HCT116 (cell line): ENCODE data around the gene TAF3. TPM values are rescaled to one million over a fixed set of nuclear protein-coding genes. Genes with fewer than 3 reads are reported as not detected.

Experiments
- ATAC-seq: fragments of 200-7000 bp; cut with Tn5 transposase; 2 replicates; pipeline ENCODE4 v1.9.1; 2020; ENCODE audit warnings: mild to moderate bottlenecking, moderate library complexity
- BruUV-seq: library from RNA; stranded (reverse); fragments of 400-500 nt; replicated peaks from 2 replicates; lab custom pipeline; 2021; lab: Mats Ljungman, UMichigan
- CTCF ChIA-PET: fragments of 300-600 bp; sonication (Branson Sonifier 250); formaldehyde crosslinking; loops from one replicate; lab custom pipeline; 2021; ENCODE audit warnings: antibody characterized with exemption; lab: Charles Lee
- POLR2A ChIA-PET: fragments of 300-600, 350-600 bp; sonication (Branson Sonifier 250); formaldehyde crosslinking; loops from one replicate; lab custom pipeline; 2021; ENCODE audit warnings: antibody characterized with exemption; lab: Charles Lee
- RAD21 ChIA-PET, 2 experiments: fragments of 300-600 bp; sonication (Branson Sonifier 250); formaldehyde crosslinking; loops; one replicate each; lab custom pipeline; 2023; ENCODE audit warnings: low total read pairs in 2 of 2; ENCODE audit not compliant: uncharacterized antibody in 2 of 2, unreplicated experiment in 2 of 2, low non-redundant PET in 1 of 2; lab: Charles Lee
- DNase-seq: peaks from one replicate; pipeline ENCODE4 v3.0.0-alpha.2; 2010; ENCODE audit warnings: low read depth, low spot score
- H2AFZ ChIP-seq: fragments of 200-600 bp; shearing (Covaris generic), sonication (generic); 2 replicates; pipeline ENCODE4 v1.6.1; 2017; ENCODE audit warnings: low read depth, mixed run types, mixed read lengths, antibody characterized with exemption, low read length; ENCODE audit not compliant: poor library complexity, severe bottlenecking
- H3K27ac ChIP-seq: 2 replicates; pipeline ENCODE4 v1.5.1; 2012; ENCODE audit warnings: low read depth, low read length
- H3K27me3 ChIP-seq: fragments of 200-600 bp; sonication (generic); 2 replicates; pipeline ENCODE4 v1.6.1; 2016; ENCODE audit warnings: mixed run types, low read length, mixed read lengths; ENCODE audit not compliant: insufficient read depth
- H3K36me3 ChIP-seq, 2 experiments: fragments of 200-500 bp in 1 of 2; fragments of 200-600 bp in 1 of 2; sonication (Bioruptor generic) in 1 of 2; sonication (generic) in 1 of 2; 2 replicates each; pipeline versions ENCODE4 v1.5.1 to v1.6.1; 2014 to 2016; ENCODE audit warnings: low read length in 2 of 2, inconsistent platforms in 1 of 2, mixed read lengths in 1 of 2, mixed run types in 1 of 2; ENCODE audit not compliant: insufficient read depth in 2 of 2, control insufficient read depth in 1 of 2
- H3K4me1 ChIP-seq, 2 experiments: fragments of 200-600 bp in 1 of 2; sonication (generic) in 1 of 2; 2 replicates each; pipeline versions ENCODE4 v1.5.1 to v1.6.1; 2012 to 2017; ENCODE audit warnings: low read length in 2 of 2, inconsistent platforms in 1 of 2, mild to moderate bottlenecking in 1 of 2, mixed read lengths in 1 of 2, mixed run types in 1 of 2, moderate library complexity in 1 of 2; ENCODE audit not compliant: insufficient read depth in 2 of 2, control insufficient read depth in 1 of 2
- H3K4me2 ChIP-seq: fragments of 200-600 bp; sonication (generic); 2 replicates; pipeline ENCODE4 v1.6.1; 2017; ENCODE audit warnings: mixed run types, low read length, mixed read lengths
- H3K4me3 ChIP-seq, 2 experiments: fragments of 200-600 bp in 1 of 2; sonication (generic) in 1 of 2; replicated peaks in 1 of 2; 2 replicates each; pipeline ENCODE4 v1.5.1; 2011 to 2016; ENCODE audit warnings: low read length in 2 of 2, control low read depth in 1 of 2, low read depth in 1 of 2, mild to moderate bottlenecking in 1 of 2, mixed read lengths in 1 of 2, mixed run types in 1 of 2
- H3K79me2 ChIP-seq: fragments of 200-600 bp; sonication (generic); 2 replicates; pipeline ENCODE4 v1.6.1; 2017; ENCODE audit warnings: mild to moderate bottlenecking, mixed run types, low read length, moderate library complexity, mixed read lengths; ENCODE audit not compliant: insufficient read depth
- H3K9ac ChIP-seq: fragments of 200-600 bp; sonication (generic); 2 replicates; pipeline ENCODE4 v1.6.1; 2016; ENCODE audit warnings: low read length, mixed read lengths
- H3K9me2 ChIP-seq: fragments of 200-600 bp; sonication (generic), shearing (Covaris generic); 2 replicates; pipeline ENCODE4 v1.6.1; 2017; ENCODE audit warnings: mixed run types, mild to moderate bottlenecking, moderate library complexity; ENCODE audit not compliant: insufficient read depth
- H3K9me3 ChIP-seq, 2 experiments: fragments of 200-500 bp in 1 of 2; fragments of 200-600 bp in 1 of 2; sonication (Bioruptor generic) in 1 of 2; sonication (generic) in 1 of 2; 2 replicates each; pipeline ENCODE4 v1.6.1; 2014 to 2017; ENCODE audit warnings: low read length in 2 of 2, mixed read lengths in 2 of 2, inconsistent platforms in 1 of 2, low read depth in 1 of 2, mild to moderate bottlenecking in 1 of 2, mixed run types in 1 of 2, moderate library complexity in 1 of 2; ENCODE audit not compliant: control insufficient read depth in 1 of 2, insufficient read depth in 1 of 2
- H4K20me1 ChIP-seq: fragments of 200-600 bp; sonication (generic), shearing (Covaris generic); 2 replicates; pipeline ENCODE4 v1.6.1; 2017; ENCODE audit warnings: mixed run types, mild to moderate bottlenecking, moderate library complexity; ENCODE audit not compliant: insufficient read depth
- CBX3 ChIP-seq: IDR thresholded peaks from 2 replicates; pipeline ENCODE4 v1.6.1; 2012; ENCODE audit warnings: low read depth
- EGR1 ChIP-seq: IDR thresholded peaks from 2 replicates; pipeline ENCODE4 v1.6.1; 2012; ENCODE audit warnings: low read depth
- EZH2 ChIP-seq: fragments of 200-600 bp; sonication (generic); IDR thresholded peaks from 2 replicates; pipeline ENCODE4 v1.6.1; 2017; ENCODE audit warnings: antibody characterized with exemption, mixed run types
- JUND ChIP-seq: IDR thresholded peaks from 2 replicates; pipeline ENCODE4 v1.6.1; 2012
- POLR2AphosphoS5 ChIP-seq: IDR thresholded peaks from 2 replicates; pipeline ENCODE4 v1.6.1; 2011; ENCODE audit warnings: mild to moderate bottlenecking, low read depth, low read length, moderate library complexity
- RAD21 ChIP-seq: IDR thresholded peaks from 2 replicates; pipeline ENCODE4 v1.6.1; 2012; ENCODE audit warnings: low read depth, mild to moderate bottlenecking
- SIN3A ChIP-seq: IDR thresholded peaks from 2 replicates; pipeline ENCODE4 v1.6.1; 2012; ENCODE audit warnings: low read depth
- SP1 ChIP-seq: IDR thresholded peaks from 2 replicates; pipeline ENCODE4 v1.6.1; 2012; ENCODE audit warnings: low read depth
- SRF ChIP-seq: IDR thresholded peaks from 2 replicates; pipeline ENCODE4 v1.6.1; 2012; ENCODE audit warnings: low read depth
- TCF7L2 ChIP-seq: IDR thresholded peaks from 2 replicates; pipeline ENCODE4 v1.7.0; 2011; ENCODE audit warnings: borderline replicate concordance, inconsistent platforms; ENCODE audit not compliant: insufficient read depth, insufficient read length; ENCODE audit errors: extremely low read depth
- YY1 ChIP-seq: IDR thresholded peaks from 2 replicates; pipeline ENCODE4 v1.6.1; 2011; ENCODE audit warnings: low read length, low read depth, moderate library complexity, mild to moderate bottlenecking; ENCODE audit not compliant: insufficient replicate concordance; ENCODE audit errors: extremely low read depth
- ZNF274 ChIP-seq: fragments of 200-500 bp; sonication (Bioruptor generic); IDR thresholded peaks from 2 replicates; pipeline ENCODE4 v1.6.1; 2014; ENCODE audit warnings: mild to moderate bottlenecking, low read depth, low read length, inconsistent platforms
- intact Hi-C: fragments of 100-400 bp; cut with micrococcal nuclease; formaldehyde crosslinking; loops from 2 replicates; pipeline ENCODE4 v1.10.0; 2022
- total RNA-seq: library from RNA; stranded (reverse); gene quantifications from one replicate; pipeline ENCODE4 v1.2.1, GENCODE V29; 2021; ENCODE audit not compliant: unreplicated experiment
- TF ChIP-seq, protein P1 (sequence below): IDR thresholded peaks from 2 replicates; pipeline ENCODE4 v1.6.1; 2011; ENCODE audit warnings: mild to moderate bottlenecking, low read length, moderate library complexity; ENCODE audit not compliant: insufficient replicate concordance; ENCODE audit errors: extremely low read depth

Gene TAF3
- total RNA-seq, 1 experiment from 2014 or later = 8.0 TPM

DNA sequence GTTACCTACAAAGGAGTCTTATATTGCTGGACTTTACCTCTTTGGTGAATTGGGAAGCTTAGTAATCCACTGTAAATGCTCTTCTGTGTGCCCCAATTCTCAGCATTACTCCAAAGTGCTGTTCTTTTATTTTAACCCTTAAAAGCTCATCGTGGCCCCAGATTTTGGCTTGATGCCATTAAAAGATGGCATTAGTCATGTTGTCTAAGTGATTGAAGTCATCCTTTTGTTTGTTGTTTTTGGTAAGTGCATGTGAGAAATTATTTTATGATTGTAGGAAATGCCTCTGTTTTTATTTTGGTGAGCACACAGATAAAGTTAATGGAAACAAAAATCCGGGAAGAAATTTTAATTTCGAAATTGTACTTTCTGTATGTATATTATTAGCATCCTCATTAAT lies 153.6 kb downstream of the TAF3 start:
- H3K4me1 ChIP-seq = no peaks in the 10 kb centered on the region
- H3K9ac ChIP-seq = no peak overlapping the region
- no peaks in the 10 kb centered on the region for H3K79me2 ChIP-seq
- intact Hi-C loops = no loop called here
- no peaks in the 10 kb centered on the region for H3K36me3 ChIP-seq
- BruUV-seq = no TSS peak
- TF ChIP-seq POLR2AphosphoS5 = no peak
- no peak for TF ChIP-seq TCF7L2
- TF ChIP-seq RAD21 = no peak
- TF ChIP-seq SRF = no peak
- TF ChIP-seq CBX3 = no peak
- TF ChIP-seq EGR1 = no peak
- no peak for TF ChIP-seq SP1
- TF ChIP-seq, protein P1, sequence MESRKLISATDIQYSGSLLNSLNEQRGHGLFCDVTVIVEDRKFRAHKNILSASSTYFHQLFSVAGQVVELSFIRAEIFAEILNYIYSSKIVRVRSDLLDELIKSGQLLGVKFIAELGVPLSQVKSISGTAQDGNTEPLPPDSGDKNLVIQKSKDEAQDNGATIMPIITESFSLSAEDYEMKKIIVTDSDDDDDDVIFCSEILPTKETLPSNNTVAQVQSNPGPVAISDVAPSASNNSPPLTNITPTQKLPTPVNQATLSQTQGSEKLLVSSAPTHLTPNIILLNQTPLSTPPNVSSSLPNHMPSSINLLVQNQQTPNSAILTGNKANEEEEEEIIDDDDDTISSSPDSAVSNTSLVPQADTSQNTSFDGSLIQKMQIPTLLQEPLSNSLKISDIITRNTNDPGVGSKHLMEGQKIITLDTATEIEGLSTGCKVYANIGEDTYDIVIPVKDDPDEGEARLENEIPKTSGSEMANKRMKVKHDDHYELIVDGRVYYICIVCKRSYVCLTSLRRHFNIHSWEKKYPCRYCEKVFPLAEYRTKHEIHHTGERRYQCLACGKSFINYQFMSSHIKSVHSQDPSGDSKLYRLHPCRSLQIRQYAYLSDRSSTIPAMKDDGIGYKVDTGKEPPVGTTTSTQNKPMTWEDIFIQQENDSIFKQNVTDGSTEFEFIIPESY = no peak
- TF ChIP-seq ZNF274 = no peak
- TF ChIP-seq JUND = no peak
- ChIA-PET CTCF (no interaction called here), RAD21 (no interaction called here), POLR2A (no interaction called here)
- no peak overlapping the region for H2AFZ ChIP-seq
- no peaks in the 10 kb centered on the region for H3K27me3 ChIP-seq
- H4K20me1 ChIP-seq = no peaks in the 10 kb centered on the region
- H3K27ac ChIP-seq = no peak overlapping the region
- no peaks in the 10 kb centered on the region for H3K9me3 ChIP-seq
- no peaks in the 10 kb centered on the region for H3K9me2 ChIP-seq
- no peak overlapping the region for H3K4me2 ChIP-seq
- no peak overlapping the region for H3K4me3 ChIP-seq
- ATAC-seq = no peak
- DNase-seq = no peak

GRCh38 chr10:7972367-7972766 lies 154.1 kb downstream of the TAF3 start:
- no TSS peak for BruUV-seq
- DNase-seq = no peak
- H3K4me1 ChIP-seq = no peaks in the 10 kb centered on the region
- no peak overlapping the region for H3K27ac ChIP-seq
- no peak overlapping the region for H3K4me2 ChIP-seq
- ChIA-PET CTCF (no interaction called here), POLR2A (no interaction called here), RAD21 (no interaction called here)
- H3K9me2 ChIP-seq = no peaks in the 10 kb centered on the region
- intact Hi-C loops = no loop called here
- no peaks in the 10 kb centered on the region for H3K9me3 ChIP-seq
- H3K36me3 ChIP-seq = no peaks in the 10 kb centered on the region
- TF ChIP-seq EGR1 = no peak
- TF ChIP-seq CBX3 = no peak
- TF ChIP-seq YY1 = no peak
- no peak for TF ChIP-seq SIN3A
- no peak for TF ChIP-seq EZH2
- no peaks in the 10 kb centered on the region for H3K27me3 ChIP-seq
- no peak overlapping the region for H3K9ac ChIP-seq
- no peak for ATAC-seq
- no peak overlapping the region for H2AFZ ChIP-seq
- no peaks in the 10 kb centered on the region for H3K79me2 ChIP-seq
- H3K4me3 ChIP-seq = no peak overlapping the region
- no peaks in the 10 kb centered on the region for H4K20me1 ChIP-seq
